NCI-H1105 treated with DMSO at 0.1 percent for 48 hours (cell line): ENCODE results near the gene ARHGAP24.
A peak's percentile ranks its signal among the peaks of the same experiment; 100 is the strongest.
"Not testable (repeated sequence)": the region's sequence is repeated elsewhere in the genome, so short reads cannot be mapped to it uniquely, and the experiment has no call there.

ENCODE experiments used
- DNase-seq: peaks from one replicate; lab custom pipeline; 2025; lab: John Stamatoyannopoulos, UW

The ARHGAP24 gene

GRCh38 chr4:86015412-86016350, 540.7 kb downstream of the ARHGAP24 start:
- no peak for DNase-seq

- no peak for DNase-seq
These were observed 544.4 kb downstream of the ARHGAP24 start for GRCh38 chr4:86019362-86019761.

DNA sequence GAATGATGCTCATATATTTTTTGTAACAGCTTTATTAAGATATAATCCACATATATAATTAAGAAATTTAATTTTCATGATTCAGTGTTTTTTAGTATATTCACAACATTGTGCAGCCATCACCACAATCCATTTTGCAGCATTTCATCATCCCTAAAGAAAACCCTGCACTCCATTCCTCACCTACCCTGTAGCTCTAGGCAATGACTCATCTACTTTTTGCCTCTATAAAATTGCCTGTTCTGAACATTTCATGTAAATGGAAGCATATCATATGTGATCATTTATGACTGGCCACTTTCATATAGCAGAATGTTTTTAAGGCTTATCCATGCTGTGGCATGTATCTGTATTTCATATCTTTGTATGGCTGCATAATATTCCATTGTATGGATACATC, 545.0 kb downstream of the ARHGAP24 start:
- no peak for DNase-seq

DNA sequence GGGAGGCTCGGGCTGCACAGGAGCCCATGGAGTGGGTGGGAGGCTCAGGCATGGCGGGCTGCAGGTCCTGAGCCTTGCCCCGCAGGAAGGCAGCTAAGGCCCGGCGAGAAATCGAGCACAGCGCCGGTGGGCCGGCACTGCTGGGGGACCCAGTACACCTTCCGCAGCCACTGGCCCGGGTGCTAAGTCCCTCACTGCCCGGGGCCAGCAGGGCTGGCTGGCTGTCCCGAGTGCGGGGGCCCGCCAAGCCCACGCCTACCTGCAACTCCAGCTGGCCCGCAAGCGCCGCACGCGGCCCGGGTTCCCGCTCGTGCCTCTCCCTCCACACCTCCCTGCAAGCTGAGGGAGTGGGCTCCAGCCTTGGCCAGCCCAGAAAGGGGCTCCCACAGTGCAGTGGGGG, 546.7 kb downstream of the ARHGAP24 start:
- DNase-seq: not testable (repeated sequence)

- no peak for DNase-seq
These were observed 551.8 kb downstream of the ARHGAP24 start for GRCh38 chr4:86026720-86027119.

GRCh38 chr4:86031927-86032326, 557.0 kb downstream of the ARHGAP24 start:
- DNase-seq: no peak

GRCh38 chr4:86032476-86033022, 557.6 kb downstream of the ARHGAP24 start:
- DNase-seq: no peak

- no peak for DNase-seq
These were observed 558.2 kb downstream of the ARHGAP24 start for GRCh38 chr4:86033171-86033570.

DNA sequence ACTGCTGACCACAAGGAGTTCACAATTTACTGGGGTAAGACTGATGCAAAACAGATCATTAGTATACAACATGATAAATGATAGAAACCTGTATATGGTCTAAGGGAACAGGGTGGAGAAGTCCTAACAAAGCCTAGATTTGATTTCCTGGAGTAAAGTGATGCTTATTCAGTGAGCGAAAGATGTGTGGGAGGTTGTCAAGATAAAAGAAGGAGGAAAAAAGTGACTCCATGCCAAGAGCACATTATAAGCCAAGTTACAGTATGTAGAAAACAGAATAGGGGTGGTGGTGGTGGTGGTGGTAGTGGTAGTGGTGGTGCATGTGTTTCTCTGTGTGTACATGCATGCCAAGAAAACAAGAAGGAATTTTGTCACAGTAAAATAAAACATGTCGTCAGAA, 559.7 kb downstream of the ARHGAP24 start:
- DNase-seq: no peak

DNA sequence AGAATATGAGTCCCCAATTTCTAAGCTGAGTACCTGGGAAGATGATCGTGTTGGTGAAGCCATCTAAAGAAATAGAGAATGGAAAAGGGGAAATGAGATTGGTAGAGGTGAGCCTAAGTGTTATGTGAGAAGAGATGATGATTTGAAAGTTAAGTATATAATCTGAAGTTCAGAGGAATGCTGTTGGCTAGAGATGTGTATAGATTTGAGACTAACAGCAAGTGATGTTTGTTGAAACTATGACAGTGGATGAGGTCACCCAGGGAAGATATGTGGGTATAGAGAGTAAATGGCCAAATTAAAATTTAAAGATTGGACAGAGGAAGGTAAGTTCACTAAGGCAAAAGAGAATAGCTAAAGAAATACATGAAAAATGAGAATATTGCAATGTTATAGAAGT, 560.7 kb downstream of the ARHGAP24 start:
- no peak for DNase-seq

- DNase-seq: no peak
These were observed 561.8 kb downstream of the ARHGAP24 start for GRCh38 chr4:86036736-86037135.

DNA sequence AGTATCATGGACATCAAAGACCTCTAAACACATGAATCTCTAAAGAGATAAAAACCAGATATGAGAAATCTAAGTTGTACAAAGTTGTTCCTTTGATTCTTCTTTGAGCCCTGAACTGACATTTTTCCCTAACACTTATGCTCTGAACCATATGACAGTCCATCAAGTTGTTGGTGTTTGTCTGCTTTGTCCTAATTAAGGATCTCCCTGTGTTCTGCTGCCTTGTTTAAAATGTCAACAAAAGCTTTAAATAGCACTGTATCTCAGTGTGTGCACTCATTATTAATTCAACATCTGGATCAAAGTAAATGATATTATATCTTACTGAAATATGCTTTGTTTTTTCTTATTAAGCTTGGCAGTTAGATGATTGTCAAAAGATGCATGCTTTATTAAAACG, 563.1 kb downstream of the ARHGAP24 start:
- no peak for DNase-seq

DNA sequence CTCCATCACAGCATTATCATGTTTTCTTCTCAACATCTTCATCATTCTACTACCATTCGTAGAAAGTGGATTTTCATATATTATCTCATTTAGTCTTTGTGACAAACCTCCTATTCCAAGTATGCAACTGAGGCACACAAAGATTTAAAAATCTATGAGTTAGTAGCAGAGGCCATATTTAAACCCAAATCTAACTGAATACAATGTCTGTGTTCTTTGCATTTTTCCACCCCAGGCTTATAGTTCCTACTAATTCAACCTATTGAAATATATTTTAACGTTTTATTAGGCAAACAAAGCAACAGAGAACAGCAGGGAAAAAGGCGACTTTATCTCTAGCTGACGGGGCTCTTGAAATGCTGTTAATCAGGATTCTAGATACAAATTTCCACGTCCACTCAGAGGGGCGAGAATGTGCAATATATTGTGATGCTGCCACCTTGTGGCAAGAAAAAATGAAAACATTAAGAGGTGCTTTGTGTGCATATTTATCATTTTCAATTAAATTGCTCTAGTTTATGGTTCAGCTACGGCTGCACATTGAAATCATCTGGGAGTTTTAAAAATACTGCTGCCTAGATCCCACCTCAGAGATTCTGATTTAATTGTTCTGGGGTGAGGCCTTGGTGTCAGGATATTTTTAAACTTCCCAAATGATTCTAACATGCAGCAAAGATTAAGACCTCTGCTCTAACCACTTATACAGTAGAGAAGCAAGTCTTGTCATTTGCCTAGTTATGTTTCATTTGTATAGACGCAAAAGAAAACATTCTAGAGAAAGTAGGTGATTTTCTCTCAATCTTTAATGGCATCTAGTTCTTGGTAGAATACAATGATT, 569.0 kb downstream of the ARHGAP24 start:
- peak; percentile 60 for DNase-seq

DNA sequence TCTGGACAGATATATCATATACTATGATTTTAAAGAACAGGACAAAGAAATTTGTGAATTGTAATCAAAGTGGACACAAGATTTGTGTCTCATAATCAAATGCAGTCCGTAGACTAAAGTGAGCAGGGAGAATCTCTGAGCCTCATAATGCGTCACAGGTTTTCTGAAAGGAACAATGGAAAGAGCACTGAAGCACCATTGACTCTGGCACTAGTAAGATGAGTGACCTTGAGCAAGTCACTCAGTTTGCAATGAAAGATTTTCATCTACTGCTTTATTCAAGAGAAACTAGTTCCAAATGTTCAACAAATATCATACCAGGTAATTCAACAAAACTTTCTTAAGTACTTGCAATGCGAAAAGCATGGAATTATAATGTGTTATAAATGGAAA, 569.6 kb downstream of the ARHGAP24 start:
- no peak for DNase-seq

DNA sequence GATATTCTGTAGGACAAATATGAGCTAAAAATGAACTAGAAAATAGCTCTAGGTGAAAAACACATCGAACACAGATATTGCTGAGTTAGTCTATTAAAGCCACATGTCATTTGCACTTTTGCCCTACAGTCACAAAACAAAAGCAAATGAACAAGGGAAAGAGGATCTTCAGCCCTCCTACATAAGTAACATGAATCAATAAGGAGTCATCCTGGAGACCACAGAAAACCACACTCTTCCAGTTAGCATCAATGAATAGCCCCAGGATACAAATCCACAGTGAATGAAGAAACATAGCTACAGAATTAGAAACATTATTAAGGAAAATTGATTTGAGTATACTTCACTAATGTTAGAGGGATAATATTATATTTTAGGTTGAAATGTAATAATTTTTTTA, 573.5 kb downstream of the ARHGAP24 start:
- DNase-seq: no peak

DNA sequence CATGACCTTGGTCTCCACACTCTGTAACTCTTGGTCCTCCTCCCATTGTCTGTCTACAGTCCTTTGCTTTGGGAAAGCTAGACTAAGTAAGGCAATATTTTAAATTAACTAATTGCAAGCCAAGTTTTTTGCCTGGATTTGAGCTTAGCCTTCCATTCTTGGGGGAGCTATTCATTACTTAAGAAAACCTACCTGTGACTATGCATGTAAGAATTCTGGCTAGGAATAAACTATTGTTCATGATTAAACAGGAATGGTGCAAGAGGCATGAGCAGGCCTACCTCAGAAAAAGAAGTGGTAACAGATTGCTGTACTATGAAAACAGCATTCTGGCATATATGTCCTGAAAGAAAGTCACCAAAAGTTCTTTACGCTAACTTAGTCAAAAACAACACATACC, 575.5 kb downstream of the ARHGAP24 start:
- no peak for DNase-seq
